Smooth muscle cell (in vitro differentiated cells): Measurements from ENCODE around the gene NDP. TPM values are rescaled to one million over a fixed set of nuclear protein-coding genes. Genes with fewer than 3 reads are reported as not detected.

ENCODE experiments used
- DNase-seq: peaks from one replicate; lab custom pipeline; 2025; ENCODE audit not compliant: unreplicated experiment; lab: John Stamatoyannopoulos, UW
- H2AFZ ChIP-seq: fragments of 200-600 bp; sonication (generic); 2 replicates; pipeline ENCODE4 v1.6.0; 2016; ENCODE audit warnings: antibody characterized with exemption, low read depth, mild to moderate bottlenecking
- H3F3A ChIP-seq: fragments of 200-600 bp; sonication (generic); 2 replicates; pipeline ENCODE4 v1.6.0; 2017; ENCODE audit warnings: antibody characterized with exemption, low read depth
- H3K27ac ChIP-seq: fragments of 200-600 bp; sonication (generic); 2 replicates; pipeline ENCODE4 v1.5.1; 2016; ENCODE audit warnings: low read depth, mild to moderate bottlenecking
- H3K27me3 ChIP-seq: fragments of 200-600 bp; sonication (generic); 2 replicates; pipeline ENCODE4 v1.6.1; 2016; ENCODE audit warnings: low read depth, mild to moderate bottlenecking
- H3K36me3 ChIP-seq: fragments of 200-600 bp; sonication (generic); 2 replicates; pipeline ENCODE4 v1.5.1; 2016; ENCODE audit warnings: low read depth
- H3K4me1 ChIP-seq: fragments of 200-600 bp; sonication (generic); 2 replicates; pipeline ENCODE4 v1.5.1; 2016; ENCODE audit warnings: low read depth
- H3K4me2 ChIP-seq: fragments of 200-600 bp; sonication (generic); 2 replicates; pipeline ENCODE4 v1.6.0; 2016; ENCODE audit warnings: mild to moderate bottlenecking
- H3K4me3 ChIP-seq: fragments of 200-600 bp; sonication (generic); 2 replicates; pipeline ENCODE4 v1.5.1; 2016; ENCODE audit warnings: mild to moderate bottlenecking
- H3K79me2 ChIP-seq: fragments of 200-600 bp; sonication (generic); 2 replicates; pipeline ENCODE4 v1.6.0; 2016; ENCODE audit warnings: low read depth, mild to moderate bottlenecking
- H3K9ac ChIP-seq: fragments of 200-600 bp; sonication (generic); 2 replicates; pipeline ENCODE4 v1.6.0; 2016; ENCODE audit warnings: low read depth
- H3K9me3 ChIP-seq: fragments of 200-600 bp; sonication (generic); replicated peaks from 2 replicates; pipeline ENCODE4 v1.5.1; 2016; ENCODE audit warnings: low read depth
- H4K20me1 ChIP-seq: fragments of 200-600 bp; sonication (generic); 2 replicates; pipeline ENCODE4 v1.6.0; 2016; ENCODE audit warnings: low read depth
- CTCF ChIP-seq: fragments of 200-600 bp; sonication (generic); IDR thresholded peaks from 2 replicates; pipeline ENCODE4 v1.5.1; 2017; ENCODE audit warnings: borderline replicate concordance, mild to moderate bottlenecking, antibody characterized with exemption; ENCODE audit not compliant: insufficient read depth, poor library complexity, severe bottlenecking
- WGBS: methylation state at CpG from one replicate; pipeline ENCODE4 v1.1.7; 2016; ENCODE audit warnings: low lambda C conversion rate; 5-methylcytosine and 5-hydroxymethylcytosine counted together
- polyA plus RNA-seq: library from polyadenylated mRNA; unstranded; fragments of >200 nt; fragmentation: Nextera tagmentation; extraction: Ambion mirVana; gene quantifications from 2 replicates; pipeline ENCODE4 v1.2.1, GENCODE V29; 2016
- total RNA-seq: library from RNA; depleted of rRNA; stranded (reverse); fragments of >200 nt; gene quantifications from 2 replicates; pipeline ENCODE4 v1.2.3, GENCODE V29; 2014

Gene NDP
- total and polyA plus RNA-seq, 2 experiments from 2014 or later = 0.88 to 1.5 TPM

GRCh38 chrX:43964936-43965335, 8.3 kb downstream of the NDP start:
- TF ChIP-seq CTCF = no peak
- no peaks in the 10 kb centered on the region for H3K79me2 ChIP-seq
- H3K4me1 ChIP-seq = no peaks in the 10 kb centered on the region
- no peak overlapping the region for H3K4me3 ChIP-seq
- no peaks in the 10 kb centered on the region for H3K9me3 ChIP-seq
- no peaks in the 10 kb centered on the region for H3K27me3 ChIP-seq
- H3K27ac ChIP-seq = no peak overlapping the region
- no peaks in the 10 kb centered on the region for H4K20me1 ChIP-seq
- H2AFZ ChIP-seq = no peak overlapping the region
- no peak for DNase-seq
- 66% methylated on average over 3 of the region's 3 CpGs for WGBS
- no peak overlapping the region for H3K4me2 ChIP-seq
- no peak overlapping the region for H3K9ac ChIP-seq
- no peaks in the 10 kb centered on the region for H3F3A ChIP-seq
- H3K36me3 ChIP-seq = no peaks in the 10 kb centered on the region

- no peaks in the 10 kb centered on the region for H3K9me3 ChIP-seq
- no peak overlapping the region for H3K4me3 ChIP-seq
Observed at GRCh38 chrX:43963726-43964125, 9.5 kb downstream of the NDP start.

GRCh38 chrX:43962636-43963035, 10.6 kb downstream of the NDP start:
- Histone ChIP-seq H3K27me3 (no peaks in the 10 kb centered on the region), H3F3A (no peaks in the 10 kb centered on the region), H2AFZ (no peak overlapping the region), H4K20me1 (no peaks in the 10 kb centered on the region), H3K36me3 (no peaks in the 10 kb centered on the region), H3K4me3 (no peak overlapping the region), H3K4me2 (no peak overlapping the region), H3K9me3 (no peaks in the 10 kb centered on the region), H3K4me1 (no peaks in the 10 kb centered on the region), H3K79me2 (no peaks in the 10 kb centered on the region), H3K27ac (no peak overlapping the region), H3K9ac (no peak overlapping the region)
- DNase-seq = no peak
- WGBS = 86% methylated on average over 9 of the region's 9 CpGs
- TF ChIP-seq CTCF = no peak

More at GRCh38 chrX:43963726-43964125, 9.5 kb downstream of the NDP start:
- no peak for DNase-seq
- Histone ChIP-seq H3K9ac (no peak overlapping the region), H2AFZ (no peak overlapping the region), H3K36me3 (no peaks in the 10 kb centered on the region), H3F3A (no peaks in the 10 kb centered on the region), H3K27me3 (no peaks in the 10 kb centered on the region), H4K20me1 (no peaks in the 10 kb centered on the region), H3K27ac (no peak overlapping the region), H3K4me1 (no peaks in the 10 kb centered on the region), H3K4me2 (no peak overlapping the region), H3K79me2 (no peaks in the 10 kb centered on the region)
- TF ChIP-seq CTCF = no peak
- 80% methylated on average over 3 of the region's 3 CpGs for WGBS

GRCh38 chrX:43961699-43962098, 11.5 kb downstream of the NDP start:
- Histone ChIP-seq H3K9ac (no peak overlapping the region), H3K27ac (no peak overlapping the region), H3K36me3 (no peaks in the 10 kb centered on the region), H3K9me3 (no peaks in the 10 kb centered on the region), H3K27me3 (no peaks in the 10 kb centered on the region), H3K79me2 (no peaks in the 10 kb centered on the region), H3F3A (no peaks in the 10 kb centered on the region), H2AFZ (no peak overlapping the region), H3K4me1 (no peaks in the 10 kb centered on the region), H4K20me1 (no peaks in the 10 kb centered on the region), H3K4me2 (no peak overlapping the region), H3K4me3 (no peak overlapping the region)
- TF ChIP-seq CTCF = peak; percentile 15
- DNase-seq = no peak
- 48% methylated on average over 2 of the region's 2 CpGs for WGBS
